B cell (primary cell): ENCODE results near the gene DNM1. TPM values are rescaled to one million over a fixed set of nuclear protein-coding genes. Genes with fewer than 3 reads are reported as not detected.

ENCODE experiments used
- ATAC-seq: fragments of 200-7000 bp; cut with Tn5 transposase; one replicate; pipeline ENCODE4 v1.10.0; 2021; ENCODE audit warnings: low read depth, mild to moderate bottlenecking, moderate number of reproducible peaks, moderate library complexity
- CTCF ChIA-PET: fragments of 350-600 bp; sonication (Branson Sonifier 250); formaldehyde crosslinking; loops from one replicate; lab custom pipeline; 2021; ENCODE audit warnings: antibody characterized with exemption, inconsistent platforms; lab: Charles Lee
- POLR2A ChIA-PET: fragments of 350-600 bp; sonication (Branson Sonifier 250); formaldehyde crosslinking; loops from one replicate; lab custom pipeline; 2021; ENCODE audit warnings: antibody characterized with exemption; lab: Charles Lee
- DNase-seq: peaks from one replicate; pipeline ENCODE4 v3.0.0; 2013
- H2AFZ ChIP-seq: 2 replicates; pipeline ENCODE4 v1.6.1; 2012; ENCODE audit warnings: mild to moderate bottlenecking, low read depth, low read length; ENCODE audit not compliant: insufficient read depth, poor library complexity, severe bottlenecking
- H3K27ac ChIP-seq, 2 donors: 1 replicate in 1 of 2; 2 replicates in 1 of 2; pipeline ENCODE4 v1.5.1; 2012 to 2013; ENCODE audit warnings: low read length in 2 of 2, mild to moderate bottlenecking in 2 of 2, moderate library complexity in 1 of 2
- H3K27me3 ChIP-seq, 4 experiments: fragments of 200-600 bp in 1 of 4; sonication (generic) in 1 of 4; replicated peaks in 1 of 4; 1 replicate in 2 of 4; 2 replicates in 2 of 4; pipeline versions ENCODE4 v1.6.1 to v1.7.0; 2013 to 2016; ENCODE audit warnings: low read length in 3 of 4, mild to moderate bottlenecking in 2 of 4, mixed read lengths in 1 of 4, moderate library complexity in 1 of 4; ENCODE audit not compliant: insufficient read depth in 4 of 4, control insufficient read depth in 3 of 4; ENCODE audit errors: control extremely low read depth in 1 of 4
- H3K36me3 ChIP-seq, 2 experiments: replicated peaks in 1 of 2; 1 replicate in 1 of 2; 2 replicates in 1 of 2; pipeline versions ENCODE4 v1.6.1 to v1.7.1; 2013; ENCODE audit warnings: low read length in 1 of 2; ENCODE audit not compliant: insufficient read depth in 2 of 2, control insufficient read depth in 1 of 2; ENCODE audit errors: control extremely low read depth in 1 of 2, extremely low read depth in 1 of 2
- H3K4me1 ChIP-seq, 2 donors: fragments of 200-600 bp in 1 of 2; sonication (generic) in 1 of 2; 1 replicate in 1 of 2; 2 replicates in 1 of 2; pipeline versions ENCODE4 v1.5.1 to v1.6.1; 2013 to 2017; ENCODE audit warnings: low read length in 2 of 2; ENCODE audit not compliant: control insufficient read depth in 2 of 2, insufficient read depth in 2 of 2
- H3K4me2 ChIP-seq: replicated peaks from 2 replicates; pipeline ENCODE3; 2012; ENCODE audit warnings: mild to moderate bottlenecking, low read depth, low read length; ENCODE audit not compliant: poor library complexity, severe bottlenecking
- H3K4me3 ChIP-seq, 5 experiments: fragments of 200-600 bp in 1 of 5; sonication (generic) in 1 of 5; 1 replicate in 3 of 5; 2 replicates in 2 of 5; pipeline versions ENCODE4 v1.5.1 to v1.7.0; 2011 to 2016; ENCODE audit warnings: low read length in 4 of 5, mild to moderate bottlenecking in 4 of 5, low read depth in 2 of 5, control low read depth in 1 of 5, moderate library complexity in 1 of 5; ENCODE audit not compliant: insufficient read depth in 1 of 5; ENCODE audit errors: control extremely low read depth in 1 of 5, extremely low read depth in 1 of 5
- H3K79me2 ChIP-seq: fragments of 200-600 bp; sonication (generic); one replicate; pipeline ENCODE4 v1.6.0; 2016; ENCODE audit warnings: low read length; ENCODE audit not compliant: control insufficient read depth, insufficient read depth
- H3K9ac ChIP-seq: fragments of 200-600 bp; sonication (generic); 2 replicates; pipeline ENCODE4 v1.6.1; 2017; ENCODE audit warnings: mild to moderate bottlenecking, low read length, moderate library complexity
- H3K9me3 ChIP-seq, 3 donors: one replicate each; pipeline versions ENCODE4 v1.6.1 to v1.7.1; 2013; ENCODE audit warnings: low read length in 2 of 3; ENCODE audit not compliant: control insufficient read depth in 2 of 3, insufficient read depth in 1 of 3; ENCODE audit errors: control extremely low read depth in 1 of 3
- H4K20me1 ChIP-seq: 2 replicates; pipeline ENCODE4 v1.6.0; 2012; ENCODE audit warnings: mild to moderate bottlenecking, low read length; ENCODE audit not compliant: insufficient read depth, control insufficient read depth, poor library complexity, severe bottlenecking
- H3K27ac Mint-ChIP-seq: one replicate; pipeline ENCODE4 v1.8.0; 2021; ENCODE audit warnings: mixed read lengths
- H3K27me3 Mint-ChIP-seq: one replicate; pipeline ENCODE4 v1.8.0; 2021; ENCODE audit warnings: mixed read lengths
- H3K4me1 Mint-ChIP-seq: one replicate; pipeline ENCODE4 v1.8.0; 2021; ENCODE audit warnings: mixed read lengths
- H3K4me3 Mint-ChIP-seq: one replicate; pipeline ENCODE4 v1.8.0; 2021; ENCODE audit warnings: mixed read lengths
- H3K9me3 Mint-ChIP-seq: one replicate; pipeline ENCODE4 v1.8.0; 2022; ENCODE audit warnings: mixed read lengths; ENCODE audit not compliant: insufficient read depth
- EZH2 ChIP-seq: IDR thresholded peaks from 2 replicates; pipeline ENCODE4 v1.6.1; 2012; ENCODE audit warnings: borderline replicate concordance, low read depth, mild to moderate bottlenecking, moderate library complexity, low read length; ENCODE audit not compliant: insufficient read depth, poor library complexity, severe bottlenecking
- WGBS: methylation state at CpG from one replicate; pipeline ENCODE4 v1.1.5; 2013; ENCODE audit warnings: missing lambda C conversion rate; ENCODE audit not compliant: insufficient coverage; 5-methylcytosine and 5-hydroxymethylcytosine counted together
- intact Hi-C: fragments of 100-400 bp; cut with micrococcal nuclease; formaldehyde crosslinking; loops from one replicate; pipeline ENCODE4 v1.10.0; 2022
- polyA plus RNA-seq: library from polyadenylated mRNA; depleted of rRNA; stranded (reverse); fragments of >200 nt; gene quantifications from 2 replicates; pipeline ENCODE4 v1.2.3, GENCODE V29; 2012
- total RNA-seq, 2 donors: library from RNA; stranded (reverse); fragments of 120-200 nt in 1 of 2; gene quantifications; 1 replicate in 1 of 2; 2 replicates in 1 of 2; pipeline versions ENCODE4 v1.2.3 to v1.2.4, GENCODE V29; 2013 to 2022
- TF ChIP-seq, protein P1 (sequence below): fragments of 200-600 bp; IDR thresholded peaks from one replicate; pipeline ENCODE4 v1.8.0; 2022; ENCODE audit warnings: antibody characterized with exemption, mild to moderate bottlenecking

Gene DNM1
- total and polyA plus RNA-seq, 2 donors (not counting 1 experiment from before 2014, with no cell fraction given): 0.63 to 1.3 TPM

DNA sequence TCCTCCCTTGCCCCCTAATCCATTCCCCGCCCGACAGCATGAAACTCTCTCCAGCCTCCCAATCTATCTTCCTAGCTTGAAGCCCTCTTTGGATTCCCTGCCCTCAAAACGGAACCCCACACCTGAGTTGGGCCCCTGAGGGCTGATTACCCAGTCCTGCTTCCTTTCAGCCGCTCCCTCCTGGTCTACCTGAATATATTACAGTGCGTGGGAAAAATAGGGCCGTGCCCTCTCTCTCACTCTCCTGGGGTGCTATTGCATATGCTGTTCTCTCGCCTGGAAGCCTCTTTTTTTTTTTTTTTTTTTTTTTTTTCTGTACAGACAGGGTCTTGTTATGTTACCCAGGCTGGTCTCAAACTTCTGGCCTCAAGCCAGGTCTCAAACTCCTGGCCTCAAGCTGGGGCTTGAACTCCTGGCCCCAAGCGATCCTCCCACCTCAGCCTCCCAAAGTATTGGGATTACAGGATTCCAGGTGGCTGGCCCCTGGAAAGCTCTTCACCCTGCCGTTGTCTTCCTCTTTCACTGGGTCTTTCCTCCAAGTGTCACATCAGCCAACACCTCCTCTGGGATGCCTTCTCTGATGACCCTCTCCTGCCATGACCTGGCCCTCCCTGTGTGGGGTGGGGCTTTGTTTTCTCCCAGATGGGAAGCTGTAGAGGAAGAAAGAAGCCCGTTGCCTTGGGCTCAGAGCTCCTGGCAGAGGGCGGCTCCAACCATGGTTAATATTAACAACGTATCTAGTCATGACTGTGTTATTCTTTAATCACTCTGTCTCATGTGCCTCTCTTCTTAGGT, 8.2 kb downstream of the DNM1 start:
- Histone ChIP-seq H3K4me1 (no peaks in the 10 kb centered on the region), H3K27ac (no peak overlapping the region), H3K36me3 (no peaks in the 10 kb centered on the region), H3K27me3 (peaks cover 0 to 18% (median 0%) of the 10 kb centered on the region in 4 experiments), H3K4me3 (no peak overlapping the region), H2AFZ (no peak overlapping the region), H3K79me2 (no peaks in the 10 kb centered on the region), H3K9me3 (no peaks in the 10 kb centered on the region), H3K9ac (no peak overlapping the region), H3K4me2 (no peak overlapping the region), H4K20me1 (no peaks in the 10 kb centered on the region)
- Mint-ChIP-seq H3K9me3 (no peaks in the 10 kb centered on the region), H3K27me3 (peaks cover 35% of the 10 kb centered on the region), H3K27ac (no peak overlapping the region), H3K4me1 (no peaks in the 10 kb centered on the region), H3K4me3 (no peak overlapping the region)
- no peak for TF ChIP-seq EZH2
- TF ChIP-seq, protein P1, sequence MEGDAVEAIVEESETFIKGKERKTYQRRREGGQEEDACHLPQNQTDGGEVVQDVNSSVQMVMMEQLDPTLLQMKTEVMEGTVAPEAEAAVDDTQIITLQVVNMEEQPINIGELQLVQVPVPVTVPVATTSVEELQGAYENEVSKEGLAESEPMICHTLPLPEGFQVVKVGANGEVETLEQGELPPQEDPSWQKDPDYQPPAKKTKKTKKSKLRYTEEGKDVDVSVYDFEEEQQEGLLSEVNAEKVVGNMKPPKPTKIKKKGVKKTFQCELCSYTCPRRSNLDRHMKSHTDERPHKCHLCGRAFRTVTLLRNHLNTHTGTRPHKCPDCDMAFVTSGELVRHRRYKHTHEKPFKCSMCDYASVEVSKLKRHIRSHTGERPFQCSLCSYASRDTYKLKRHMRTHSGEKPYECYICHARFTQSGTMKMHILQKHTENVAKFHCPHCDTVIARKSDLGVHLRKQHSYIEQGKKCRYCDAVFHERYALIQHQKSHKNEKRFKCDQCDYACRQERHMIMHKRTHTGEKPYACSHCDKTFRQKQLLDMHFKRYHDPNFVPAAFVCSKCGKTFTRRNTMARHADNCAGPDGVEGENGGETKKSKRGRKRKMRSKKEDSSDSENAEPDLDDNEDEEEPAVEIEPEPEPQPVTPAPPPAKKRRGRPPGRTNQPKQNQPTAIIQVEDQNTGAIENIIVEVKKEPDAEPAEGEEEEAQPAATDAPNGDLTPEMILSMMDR: no peak
- no peak for ATAC-seq
- ChIA-PET CTCF (interaction anchor here (0.7 to 1.4 kb wide), 2 partner anchors 39 to 863 kb away, joined by 3 to 5 read pairs; no protein-coding TSS in a partner anchor), POLR2A (no interaction called here)
- intact Hi-C loops: no loop called here
- no peak for DNase-seq
- WGBS: 86% methylated on average over 8 of the region's 12 CpGs

DNA sequence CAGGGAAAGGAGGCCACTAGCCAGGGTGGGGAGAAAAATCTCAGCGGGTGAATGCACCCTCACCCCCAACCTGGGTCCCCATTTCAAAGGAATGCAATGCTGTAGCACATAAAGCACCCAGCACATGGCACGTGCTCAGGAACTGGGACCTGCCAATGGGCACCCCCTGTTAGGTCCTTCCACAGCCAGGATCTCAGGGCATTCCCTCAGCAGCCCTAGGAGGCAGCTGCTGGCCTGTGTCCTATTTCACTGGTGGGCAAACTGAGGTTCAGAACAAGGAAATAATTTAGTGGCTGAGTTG, 8.8 kb downstream of the DNM1 start:
- DNase-seq: no peak
- ChIA-PET POLR2A (no interaction called here), CTCF (interaction anchor here (0.7 to 1.4 kb wide), 2 partner anchors 38 to 862 kb away, joined by 3 to 5 read pairs; no protein-coding TSS in a partner anchor)
- no peak overlapping the region for H3K4me3 ChIP-seq
- H3K9me3 Mint-ChIP-seq: no peaks in the 10 kb centered on the region
- H2AFZ ChIP-seq: no peak overlapping the region
- 93% methylated on average over 1 of the region's 2 CpGs for WGBS
- no peaks in the 10 kb centered on the region for H3K9me3 ChIP-seq
- no peaks in the 10 kb centered on the region for H3K4me1 Mint-ChIP-seq
- ATAC-seq: no peak
- no peaks in the 10 kb centered on the region for H3K4me1 ChIP-seq
- H3K27ac Mint-ChIP-seq: no peak overlapping the region
- no peaks in the 10 kb centered on the region for H3K36me3 ChIP-seq
- peaks cover 30% of the 10 kb centered on the region for H3K27me3 Mint-ChIP-seq
- no peaks in the 10 kb centered on the region for H3K79me2 ChIP-seq
- peaks cover 0 to 16% (median 0%) of the 10 kb centered on the region in 4 experiments for H3K27me3 ChIP-seq
- H4K20me1 ChIP-seq: no peaks in the 10 kb centered on the region
- intact Hi-C loops: no loop called here
- H3K4me2 ChIP-seq: no peak overlapping the region
- H3K27ac ChIP-seq: no peak overlapping the region
- H3K9ac ChIP-seq: no peak overlapping the region
- H3K4me3 Mint-ChIP-seq: no peak overlapping the region
- TF ChIP-seq EZH2: no peak
- TF ChIP-seq, protein P1: no peak
